Activated naive CD4-positive, alpha-beta T cell treated with Interleukin-2 at 50 U/mL for 16 hours (primary cell): ENCODE measurements around the gene ADH6.
"Not testable (repeated sequence)": the region's sequence is repeated elsewhere in the genome, so short reads cannot be mapped to it uniquely, and the experiment has no call there.

Experiments
- DNase-seq: peaks from one replicate; pipeline ENCODE4 v3.0.0-alpha.2; 2020

Gene ADH6

DNA sequence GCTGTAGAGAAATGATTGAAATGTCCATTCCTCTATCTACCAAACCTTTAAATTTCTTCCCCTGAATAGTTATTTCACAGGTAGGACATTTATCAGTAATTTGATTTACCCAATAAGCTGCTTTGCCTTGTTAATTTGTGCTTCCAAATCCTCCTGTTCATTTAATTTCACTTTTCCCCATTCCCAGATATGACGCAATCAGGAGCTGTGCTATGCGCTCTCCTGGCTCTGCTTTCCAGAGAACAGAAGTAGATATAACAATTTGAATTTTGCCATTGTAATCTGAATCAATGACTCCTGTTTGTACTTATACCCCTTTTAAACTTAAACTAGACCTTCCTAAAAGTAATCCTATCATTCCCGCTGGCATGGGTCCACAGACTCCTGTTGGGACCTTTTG is 29.1 kb downstream of the ADH6 start:
- DNase-seq: not testable (repeated sequence)

DNA sequence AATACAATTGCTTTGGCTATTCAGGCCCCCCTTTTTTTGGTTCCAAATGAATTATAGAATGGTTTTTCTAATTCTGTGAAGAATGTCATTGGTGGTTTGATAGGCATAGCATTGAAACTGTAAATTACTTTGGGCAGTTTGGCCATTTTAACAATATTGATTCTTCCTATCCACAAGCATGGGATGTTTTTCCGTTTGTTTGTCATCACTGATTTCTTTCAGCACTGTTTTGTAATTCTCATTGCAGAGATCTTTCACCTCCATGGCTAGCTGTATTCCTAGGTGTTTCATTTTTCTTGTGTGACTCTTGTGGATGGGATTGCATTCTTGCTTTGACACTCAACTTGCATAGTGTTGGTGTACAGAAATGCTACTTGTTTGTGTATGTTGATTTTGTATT is 33.0 kb downstream of the ADH6 start:
- no peak for DNase-seq

DNA sequence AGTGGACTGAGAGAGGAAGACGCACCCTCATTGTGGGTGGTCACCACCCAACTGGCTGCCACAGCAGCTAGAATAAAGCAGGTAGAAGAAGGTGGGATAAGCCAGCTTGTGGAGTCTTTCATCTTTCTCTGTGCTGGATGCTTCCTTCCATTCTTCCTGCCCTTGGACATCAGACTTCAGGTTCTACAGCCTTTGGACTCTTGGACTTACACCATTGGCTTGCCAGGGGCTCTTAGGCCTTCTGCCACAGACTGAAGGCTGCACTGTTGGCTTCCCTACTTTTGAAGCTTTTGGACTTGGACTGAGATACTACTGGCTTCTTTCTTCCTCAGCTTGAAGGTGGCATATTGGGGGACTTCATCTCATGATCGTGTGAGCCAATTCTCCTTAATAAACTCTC is 33.5 kb downstream of the ADH6 start:
- DNase-seq: no peak

DNA sequence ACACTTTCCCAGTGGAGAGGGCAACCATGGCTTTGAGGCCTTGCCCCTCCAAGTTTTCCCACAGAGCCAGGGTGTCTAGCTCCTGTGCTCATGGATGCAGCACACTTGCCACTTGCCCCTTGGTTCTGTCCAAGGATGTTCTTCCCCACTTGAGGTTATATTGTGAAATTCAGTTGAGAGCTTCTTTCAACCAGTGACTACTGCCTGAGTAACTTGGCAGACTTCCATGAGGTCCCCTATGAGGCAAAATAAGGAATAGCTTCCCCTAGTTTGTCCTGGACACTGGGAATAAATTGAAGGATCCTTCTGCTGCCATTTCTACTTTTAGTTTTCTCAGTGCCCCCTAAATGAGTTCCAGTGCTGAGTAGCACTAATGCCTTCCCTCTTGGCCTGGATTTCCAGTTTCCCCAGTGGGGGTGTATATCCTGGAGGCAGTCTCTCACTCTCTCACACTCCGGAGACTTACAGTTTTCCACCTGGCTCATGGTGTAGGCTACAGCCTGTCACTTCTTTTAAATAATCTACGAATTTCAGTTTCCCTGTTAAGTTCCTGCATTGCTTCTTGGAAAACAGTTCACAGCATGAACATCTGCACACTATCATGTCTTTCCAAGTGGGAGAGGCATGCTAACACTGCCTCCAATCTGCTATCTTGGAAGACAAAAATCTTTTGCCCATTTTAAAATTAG is 38.5 kb downstream of the ADH6 start:
- no peak for DNase-seq

DNA sequence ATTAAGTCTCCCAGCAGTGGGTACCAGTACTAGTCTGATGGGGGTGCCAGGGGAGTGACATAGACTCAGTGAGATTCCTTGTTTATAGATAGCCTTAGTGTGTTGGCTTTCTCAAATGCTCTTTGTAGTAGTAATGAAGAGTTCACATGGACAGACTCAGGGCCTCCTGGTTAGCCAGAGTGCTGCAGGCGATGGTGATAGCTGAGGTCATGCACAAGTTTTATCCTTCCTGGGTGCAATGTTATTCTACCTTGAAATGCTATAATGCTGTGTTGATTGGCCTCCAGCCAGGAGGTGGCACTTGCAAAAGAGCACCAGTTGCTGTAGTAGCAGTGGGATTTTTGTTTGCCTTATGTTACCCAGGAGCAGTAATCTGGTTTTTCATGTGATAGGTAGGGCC is 39.4 kb downstream of the ADH6 start:
- DNase-seq: no peak

DNA sequence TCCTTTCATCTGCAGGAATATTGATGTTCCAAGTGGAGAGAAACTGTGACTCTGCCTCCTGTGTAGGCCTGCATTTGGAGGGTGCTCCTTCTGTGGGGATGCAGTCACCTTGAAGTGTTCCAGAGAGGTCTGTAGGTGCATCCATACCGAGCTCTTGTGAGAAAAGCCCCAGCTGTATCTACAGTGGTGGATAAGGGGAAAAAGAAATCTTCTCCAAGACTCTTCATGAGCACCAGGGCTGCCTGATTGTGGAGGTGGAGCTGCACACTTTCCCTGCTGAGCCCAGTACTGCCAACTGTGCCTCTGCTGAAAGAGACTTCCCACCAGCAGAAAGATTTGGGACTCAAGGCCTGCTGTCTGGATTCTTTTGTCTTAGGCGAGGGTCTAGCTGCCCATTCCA is 39.9 kb downstream of the ADH6 start:
- DNase-seq: no peak

DNA sequence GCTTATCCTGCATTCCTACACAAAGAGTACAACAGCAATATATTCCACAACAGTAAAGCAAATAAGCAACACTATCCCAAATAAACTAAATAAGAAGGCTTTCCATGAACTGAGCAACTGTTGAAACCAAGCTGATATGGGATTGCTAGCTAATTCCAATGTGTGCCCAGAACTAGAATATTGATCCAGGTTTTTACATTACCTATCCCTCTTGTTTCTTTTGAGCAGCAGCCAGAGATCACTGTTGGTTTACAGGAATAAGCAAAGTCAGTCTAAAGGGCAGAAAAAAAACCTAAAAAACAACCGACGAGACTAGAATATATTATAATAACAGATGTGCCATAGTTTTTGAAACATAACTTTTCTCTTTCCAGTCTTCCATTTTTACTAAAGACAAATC is 52.5 kb downstream of the ADH6 start:
- DNase-seq: no peak

DNA sequence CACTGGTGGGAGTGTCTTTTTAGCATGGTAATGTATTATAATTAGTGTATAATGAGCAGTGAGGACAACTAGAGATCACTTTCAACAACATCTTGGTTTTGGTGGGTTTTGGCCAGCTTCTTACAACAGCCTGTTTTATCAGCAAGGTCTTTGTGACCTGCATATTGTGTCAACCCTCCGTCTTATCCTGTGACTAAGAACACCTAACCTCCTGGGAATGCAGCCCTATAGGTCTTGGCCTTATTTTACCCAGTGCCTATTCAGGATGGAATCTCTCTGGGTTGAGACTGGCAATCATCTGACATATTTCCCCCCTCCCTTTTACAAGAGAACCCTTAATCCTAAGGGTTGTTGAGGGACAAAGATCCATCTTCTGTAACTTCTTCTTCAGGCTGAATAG is 53.1 kb downstream of the ADH6 start:
- DNase-seq: no peak

DNA sequence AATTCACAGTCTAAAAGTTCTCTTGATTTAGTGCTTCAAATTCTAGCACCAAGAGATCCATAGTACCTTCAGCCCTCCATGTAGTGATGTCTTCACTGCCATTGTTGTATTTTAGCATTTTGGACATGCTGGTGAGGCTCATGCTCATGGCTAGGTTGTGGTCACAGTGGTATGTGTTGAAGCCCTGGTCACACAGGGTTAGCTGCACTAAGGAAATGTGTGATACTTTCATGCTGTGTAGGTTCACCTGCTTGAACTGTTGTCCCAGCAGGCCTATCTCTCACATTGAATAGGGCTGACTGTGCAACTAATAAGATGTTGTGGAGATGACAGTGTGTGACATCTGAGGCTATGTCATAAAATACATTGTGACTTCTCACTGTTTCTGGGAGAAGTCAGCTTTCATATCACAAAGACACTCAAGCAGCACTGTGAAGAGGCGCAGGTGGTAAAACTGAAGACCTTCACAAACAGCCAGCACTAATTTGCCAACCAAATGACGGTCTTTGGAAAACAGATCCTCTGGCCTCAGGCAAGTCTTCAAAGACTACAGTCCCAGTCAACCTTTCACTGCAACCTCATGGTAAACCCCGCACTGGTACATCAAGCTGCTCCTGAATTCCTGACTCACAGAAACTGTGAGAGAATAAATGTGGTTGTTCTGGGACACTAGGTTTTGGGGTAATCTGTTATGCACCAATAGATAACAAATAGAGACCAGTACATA is 57.5 kb downstream of the ADH6 start:
- no peak for DNase-seq

DNA sequence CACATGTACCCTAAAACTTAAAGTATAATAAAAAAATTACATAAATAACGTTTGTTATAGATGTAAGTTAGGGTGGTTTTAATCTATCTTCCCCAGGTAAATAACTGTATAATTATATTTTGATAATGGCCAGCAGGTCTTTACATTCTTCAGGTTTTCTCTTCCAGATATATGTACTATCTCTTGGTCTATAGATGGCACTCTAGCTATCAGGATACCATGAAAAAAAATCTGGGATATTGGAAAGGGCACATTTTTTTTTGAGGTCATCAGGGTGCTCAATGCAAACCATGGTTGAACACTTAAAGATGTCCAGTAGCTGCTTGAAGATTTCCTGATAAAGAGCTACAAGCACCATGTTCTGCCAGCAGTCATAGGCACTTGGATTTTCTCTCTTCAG is 59.3 kb downstream of the ADH6 start:
- DNase-seq: no peak

DNA sequence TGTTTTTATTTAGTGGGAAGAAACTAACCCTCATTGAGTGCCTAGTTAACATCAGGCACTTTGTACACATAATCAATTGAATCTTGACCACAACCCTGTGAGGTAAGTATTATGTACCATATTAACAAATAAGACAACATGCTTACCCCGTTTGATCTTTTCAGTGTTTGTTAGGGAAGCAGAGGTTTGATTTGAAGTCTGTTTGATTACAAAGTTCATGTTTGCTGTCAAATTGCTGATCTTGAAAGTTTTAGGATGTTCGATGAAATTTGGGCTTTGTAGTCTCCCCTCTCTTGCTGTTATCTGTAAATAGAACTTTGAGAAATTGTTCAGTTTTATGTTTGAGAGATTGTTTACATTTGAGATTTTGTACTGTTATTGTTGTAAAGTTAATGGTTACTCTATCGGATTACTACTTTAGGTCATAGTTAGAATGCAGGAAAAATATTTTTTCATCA is 61.5 kb downstream of the ADH6 start:
- no peak for DNase-seq

DNA sequence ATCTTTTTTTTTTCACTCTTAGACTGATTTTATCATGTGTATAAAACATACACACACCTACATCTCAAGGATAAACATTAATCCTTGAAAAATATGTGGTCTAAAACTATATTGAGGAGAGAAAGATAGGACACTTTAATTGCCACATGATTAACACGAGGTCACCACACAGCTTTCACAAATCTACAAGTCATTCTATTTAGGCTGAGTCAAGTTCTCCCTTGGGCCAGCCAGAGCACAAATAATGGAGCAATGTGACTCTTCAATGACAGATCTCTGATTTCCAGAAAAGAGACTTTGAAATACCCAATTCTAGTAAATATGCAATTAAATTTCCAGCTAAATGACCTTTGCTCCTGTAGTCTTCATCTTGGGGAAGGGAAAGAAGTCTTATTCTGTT is 62.1 kb downstream of the ADH6 start:
- DNase-seq: no peak

DNA sequence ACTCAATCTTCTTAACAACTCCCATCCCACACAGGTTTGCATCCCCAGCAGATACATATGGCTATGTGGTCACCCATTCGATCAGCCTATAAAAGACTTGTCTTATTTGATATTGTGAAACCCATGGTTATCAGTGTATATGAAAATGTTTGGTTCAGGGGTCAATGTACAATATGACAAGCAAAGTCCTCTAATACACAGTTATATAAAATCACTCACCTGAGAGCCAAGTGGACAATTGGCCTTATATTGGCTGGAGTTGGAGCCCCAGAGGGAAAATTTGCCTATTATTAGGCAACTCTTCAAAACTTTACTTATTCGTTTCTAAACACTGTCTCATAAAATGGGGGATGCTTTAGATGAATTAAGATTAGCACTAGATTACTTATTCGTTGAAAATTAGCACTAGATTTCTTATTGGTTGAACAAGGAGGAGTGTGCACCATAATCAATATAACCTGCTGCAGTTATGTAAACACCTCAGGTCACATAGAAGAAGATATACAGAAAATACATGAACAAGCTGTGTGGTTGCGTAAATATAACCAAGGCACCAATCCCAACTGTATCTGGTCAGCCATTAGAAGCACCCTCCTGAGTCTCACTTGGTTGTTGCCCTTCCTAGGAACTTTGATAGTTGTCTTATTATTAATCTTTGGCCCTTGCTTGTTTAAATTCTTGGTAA is 64.2 kb downstream of the ADH6 start:
- no peak for DNase-seq
